Amygdala (tissue), 56 donors: Measurements from ENCODE around the gene SH2D1A.
"Not testable (repeated sequence)": the region's sequence is repeated elsewhere in the genome, so short reads cannot be mapped to it uniquely, and the experiment has no call there.

Experiments
- DNase-seq, 56 donors: peaks; one replicate each; lab custom pipeline; 2025; lab: John Stamatoyannopoulos, UW

Gene SH2D1A

DNA sequence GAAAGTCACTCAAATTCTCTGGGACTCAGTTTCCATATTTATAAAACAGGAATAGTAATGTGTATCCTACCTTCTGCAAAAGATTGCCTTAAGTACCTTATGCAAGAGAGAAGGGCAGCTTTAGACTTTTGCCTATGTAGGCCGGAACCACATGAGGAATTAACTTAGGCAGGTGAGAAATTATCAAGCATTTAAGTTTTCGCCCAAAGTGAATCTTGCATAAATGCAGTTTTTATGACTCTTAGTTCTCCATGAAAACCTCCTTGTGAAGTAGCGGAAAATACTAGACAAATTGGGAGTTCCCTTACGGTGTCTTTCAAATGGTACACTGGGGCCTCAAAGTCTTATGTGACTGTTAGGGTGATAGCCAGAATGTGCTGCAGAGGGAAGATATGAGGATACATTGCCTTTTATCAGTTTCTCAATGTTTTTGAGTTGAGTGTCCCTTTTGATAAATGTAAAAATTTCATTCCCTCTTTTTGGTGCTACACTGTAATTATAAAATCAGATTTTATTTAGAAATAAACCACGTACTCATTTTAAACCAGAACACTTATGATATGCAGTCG is 2.6 kb downstream of the SH2D1A start:
- no peak for DNase-seq

DNA sequence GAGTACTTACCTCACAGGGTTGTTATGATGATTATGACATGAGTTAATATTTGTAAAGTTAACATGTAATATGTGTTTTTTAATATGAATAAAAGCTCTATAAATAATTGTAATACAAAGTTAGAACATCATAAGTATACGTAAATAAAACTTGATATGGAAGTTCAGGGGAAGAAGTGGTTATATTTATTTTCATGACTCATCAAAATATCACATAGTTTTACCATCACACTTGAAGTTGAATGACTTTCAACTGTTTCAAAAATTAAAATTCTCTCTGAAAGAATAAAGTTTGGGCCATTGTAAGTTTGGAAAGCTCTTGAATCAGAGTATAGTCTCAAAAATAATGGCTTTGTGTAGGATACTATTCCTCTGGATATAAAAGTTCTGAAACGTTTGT is 8.3 kb downstream of the SH2D1A start:
- no peak for DNase-seq

DNA sequence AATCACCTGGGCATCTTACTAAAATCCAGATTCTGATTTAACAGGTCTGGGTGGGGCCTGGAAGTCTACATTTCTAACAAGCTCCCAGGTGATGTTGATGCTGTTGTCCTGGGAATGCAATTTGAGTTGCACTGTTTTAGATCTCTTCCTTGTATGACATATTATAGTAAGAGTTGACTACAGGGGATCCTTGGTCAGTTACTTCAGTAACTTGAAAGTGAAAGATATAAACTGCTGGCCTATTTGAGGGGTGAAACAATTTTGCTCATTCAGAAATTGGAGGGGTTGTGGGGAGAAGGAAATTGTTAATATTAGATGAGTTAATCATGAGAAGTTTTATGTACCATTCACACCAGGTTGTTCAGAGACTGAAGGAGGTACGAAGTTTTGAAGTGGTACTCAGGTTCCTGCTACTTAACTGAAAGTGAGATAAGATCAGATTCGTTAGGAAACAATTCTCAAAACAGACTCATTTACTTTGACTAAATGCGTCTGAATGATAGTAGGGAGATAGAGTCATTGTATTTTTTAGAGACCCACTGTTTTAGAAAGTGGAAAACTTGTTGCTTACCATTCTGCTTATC is 12.5 kb downstream of the SH2D1A start:
- DNase-seq, result no peak

DNA sequence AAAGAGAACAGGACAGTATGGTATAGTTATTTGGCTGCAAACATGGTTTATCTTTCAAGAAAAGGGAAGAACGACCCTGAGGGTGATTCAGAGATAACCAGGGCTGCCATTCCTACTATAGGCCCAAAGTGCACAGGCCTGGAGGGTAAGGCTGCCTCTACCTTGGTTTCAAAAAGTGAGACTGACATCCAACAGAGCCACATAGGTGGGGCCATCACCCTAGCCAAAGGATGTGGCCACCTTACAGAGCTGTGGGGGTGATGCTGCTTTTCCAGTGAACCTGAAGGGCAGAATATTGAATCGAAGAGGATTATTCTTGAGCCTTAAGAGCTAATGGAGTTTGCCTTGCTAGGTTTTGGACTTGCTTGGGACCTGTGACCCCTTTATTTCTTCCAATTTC is 15.7 kb downstream of the SH2D1A start:
- no peak for DNase-seq

DNA sequence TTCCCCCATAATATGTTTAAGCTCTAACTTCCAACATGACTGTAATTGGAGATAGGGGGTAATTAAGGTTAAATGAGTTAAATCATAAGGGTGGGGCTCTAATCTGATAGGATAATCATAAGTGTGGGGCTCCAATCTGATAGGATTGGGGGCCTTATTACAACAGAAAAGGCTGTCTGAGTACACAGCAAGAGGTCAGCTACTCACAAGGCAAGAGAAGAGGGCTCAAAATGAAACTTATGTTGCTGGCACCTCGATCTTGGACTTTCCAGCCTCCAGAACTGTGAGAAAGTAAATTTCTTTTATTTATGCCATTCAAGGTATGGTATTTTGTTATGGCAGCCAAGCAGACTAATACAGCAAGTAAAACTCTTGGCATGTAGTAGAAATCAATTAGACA is 16.4 kb downstream of the SH2D1A start:
- DNase-seq, result no peak

DNA sequence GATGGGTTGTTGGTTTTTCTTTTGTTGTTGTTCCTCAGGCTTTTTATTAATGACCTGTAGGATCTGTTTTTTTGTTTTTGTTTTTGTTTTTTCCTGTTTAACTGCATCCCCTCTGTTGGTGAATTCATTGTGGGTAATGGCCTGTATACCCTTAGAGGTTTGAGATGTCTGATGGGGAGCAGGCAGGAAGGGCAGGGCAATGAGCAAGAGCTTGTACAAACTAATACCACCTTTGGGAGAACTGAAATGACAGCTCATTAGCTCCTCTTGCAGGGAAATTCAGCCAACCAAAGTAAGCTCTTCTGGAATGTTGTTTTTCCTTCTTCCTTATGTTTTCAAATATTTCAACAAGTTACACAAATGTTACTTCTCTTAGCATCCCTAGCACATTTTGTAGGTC is 23.4 kb downstream of the SH2D1A start:
- no peak for DNase-seq

DNA sequence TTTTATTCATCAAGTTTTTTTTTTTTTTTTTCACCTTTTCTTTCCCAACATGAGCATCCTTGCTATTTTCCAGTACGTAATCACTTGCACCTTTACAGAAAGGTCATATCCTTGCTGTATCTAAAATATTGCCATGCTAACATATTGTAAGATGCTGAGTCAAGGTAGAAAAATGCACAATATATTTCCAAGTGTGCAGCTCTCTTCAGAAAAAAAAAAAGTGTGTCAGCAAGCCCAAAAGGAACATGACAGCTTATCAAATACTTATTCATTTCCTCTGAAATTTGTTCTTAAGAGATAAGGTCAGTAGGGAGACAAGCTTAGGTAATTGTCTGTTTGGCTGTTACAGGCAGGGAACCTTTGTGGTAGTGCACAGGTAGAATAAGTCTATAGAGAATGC is 27.0 kb downstream of the SH2D1A start:
- DNase-seq, result no peak

DNA sequence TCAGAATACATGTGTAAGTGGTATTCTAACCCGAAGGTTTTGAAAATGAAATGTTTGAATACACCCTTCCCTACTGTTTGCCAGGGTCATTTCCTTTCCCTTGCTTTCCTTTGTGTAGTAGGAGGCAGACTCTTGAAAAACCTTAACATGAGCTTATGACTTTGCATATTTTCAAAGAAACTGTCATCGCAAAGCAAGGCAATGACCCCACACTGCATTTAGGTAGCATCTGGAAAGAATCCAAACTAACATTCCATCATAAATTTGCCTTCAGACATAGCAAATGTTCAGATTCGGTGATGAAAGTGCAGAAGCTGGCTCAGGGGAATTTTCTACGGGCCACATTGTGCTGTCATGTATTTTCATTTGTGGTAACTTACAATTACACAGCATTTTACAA is 32.3 kb downstream of the SH2D1A start:
- DNase-seq, result no peak

DNA sequence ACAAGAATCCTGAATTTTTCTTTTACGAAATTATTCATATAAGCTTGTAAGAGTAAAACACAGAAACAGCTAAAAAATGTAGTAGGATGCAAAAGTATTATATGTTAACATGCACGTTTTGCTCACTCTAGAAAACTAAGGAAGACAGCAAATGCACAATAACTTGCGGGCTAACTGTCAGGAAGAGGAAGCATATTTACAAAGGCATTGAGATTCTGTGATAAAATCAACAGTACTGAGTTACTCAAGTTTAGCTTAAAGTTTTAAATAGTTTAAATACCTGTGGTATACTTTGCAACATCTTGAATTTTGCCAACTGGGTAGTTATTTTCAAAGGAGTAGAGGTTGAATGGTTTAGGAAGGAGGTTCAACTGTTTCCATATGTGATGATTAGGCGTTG is 37.0 kb downstream of the SH2D1A start:
- DNase-seq, result no peak

DNA sequence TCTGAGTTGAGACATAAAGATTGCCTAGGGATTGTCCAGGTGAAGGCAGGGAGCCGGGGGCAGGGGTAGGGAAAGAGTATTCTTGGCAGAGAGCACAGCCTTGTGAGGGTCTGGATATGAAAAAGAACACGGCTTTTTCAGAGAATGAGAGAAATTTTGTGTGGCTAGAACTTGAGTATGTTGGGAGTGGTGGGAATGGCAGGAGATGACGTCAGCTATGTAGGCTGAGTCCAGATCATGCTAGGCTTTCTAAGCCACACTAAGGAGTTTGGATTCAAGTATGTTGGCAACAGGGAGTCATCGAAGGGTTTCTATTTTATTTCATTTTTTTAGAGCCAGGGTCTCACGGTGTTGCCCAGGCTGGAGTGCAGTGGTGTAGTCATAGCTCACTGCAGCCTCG is 40.0 kb downstream of the SH2D1A start:
- DNase-seq, result no peak

DNA sequence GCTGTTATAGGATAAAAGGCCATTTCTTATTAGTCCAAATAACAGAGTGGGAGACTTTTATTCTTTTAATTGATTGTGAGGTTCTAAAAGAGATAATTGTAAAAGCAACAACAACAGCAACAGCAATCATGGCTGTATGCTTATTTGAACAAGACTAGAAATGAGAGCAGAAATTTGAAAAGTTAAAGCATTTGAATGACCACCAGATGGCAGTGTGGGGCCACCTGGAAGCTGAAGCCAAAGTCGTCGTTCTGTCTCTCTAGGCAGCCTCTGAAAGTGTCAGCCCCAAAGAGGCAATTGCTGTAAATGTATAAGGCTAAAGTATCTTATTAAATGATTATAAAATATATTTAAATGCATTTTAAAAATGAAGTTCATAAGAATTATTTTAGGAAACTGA is 42.2 kb downstream of the SH2D1A start:
- peak in 37 of 56 donors; percentile 0 to 57 (median 5) for DNase-seq

DNA sequence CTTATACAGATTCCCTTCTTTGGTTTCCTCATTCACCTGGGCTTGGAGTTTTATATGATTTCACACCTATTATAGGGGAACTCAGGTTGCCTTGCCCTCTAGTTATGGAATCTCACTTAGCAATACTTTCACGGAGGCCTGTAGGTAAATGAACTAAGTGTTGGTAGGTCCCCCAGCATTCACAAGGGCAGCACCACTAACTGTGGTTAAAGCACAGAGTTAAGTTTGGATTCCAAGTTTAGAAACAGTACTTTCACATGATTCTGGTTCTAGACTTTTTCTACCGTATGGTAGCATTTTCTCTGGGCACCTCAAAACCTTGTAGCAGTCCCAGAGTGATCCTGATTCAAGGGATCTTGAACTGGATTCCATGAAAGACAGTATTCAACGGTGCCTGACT is 46.4 kb downstream of the SH2D1A start:
- no peak for DNase-seq

DNA sequence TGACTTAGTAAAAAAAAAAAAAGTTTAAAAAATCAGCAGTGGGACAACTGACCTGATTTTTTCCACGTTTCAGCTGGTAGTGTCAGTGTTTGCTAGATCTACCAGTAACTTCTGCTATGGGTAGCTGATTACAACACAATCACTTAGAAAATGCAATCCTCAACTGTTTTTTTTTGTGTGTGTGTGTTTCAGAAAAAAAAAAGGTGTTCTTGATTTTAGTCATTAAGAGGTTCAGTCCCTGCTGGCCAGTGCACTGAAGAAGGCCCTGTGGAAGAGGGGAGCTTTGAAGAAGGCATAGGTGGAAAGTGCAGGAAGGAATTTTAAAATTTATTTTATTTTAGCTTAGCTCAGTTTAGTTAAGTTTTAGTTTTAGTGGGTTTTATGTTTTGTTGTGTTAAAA is 46.9 kb downstream of the SH2D1A start:
- no peak for DNase-seq

DNA sequence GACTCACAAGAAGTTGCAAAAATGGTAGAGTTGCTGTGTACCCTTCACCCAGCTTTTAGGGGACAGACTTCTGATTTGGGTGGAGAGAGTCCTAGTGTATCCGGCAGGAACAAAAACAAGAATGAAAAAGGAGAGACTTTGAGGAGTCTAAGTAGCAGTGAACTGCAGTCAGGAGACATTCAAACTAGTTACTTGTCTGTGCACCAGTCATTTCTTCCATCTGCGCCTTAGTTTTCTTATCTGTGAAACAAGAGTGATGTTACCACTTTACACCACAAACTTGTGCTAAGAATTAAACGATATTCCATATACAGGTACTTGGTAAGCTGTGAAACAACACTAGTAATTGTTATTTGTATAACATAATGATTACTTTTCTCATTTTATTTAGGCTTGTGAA is 47.3 kb downstream of the SH2D1A start:
- no peak for DNase-seq

DNA sequence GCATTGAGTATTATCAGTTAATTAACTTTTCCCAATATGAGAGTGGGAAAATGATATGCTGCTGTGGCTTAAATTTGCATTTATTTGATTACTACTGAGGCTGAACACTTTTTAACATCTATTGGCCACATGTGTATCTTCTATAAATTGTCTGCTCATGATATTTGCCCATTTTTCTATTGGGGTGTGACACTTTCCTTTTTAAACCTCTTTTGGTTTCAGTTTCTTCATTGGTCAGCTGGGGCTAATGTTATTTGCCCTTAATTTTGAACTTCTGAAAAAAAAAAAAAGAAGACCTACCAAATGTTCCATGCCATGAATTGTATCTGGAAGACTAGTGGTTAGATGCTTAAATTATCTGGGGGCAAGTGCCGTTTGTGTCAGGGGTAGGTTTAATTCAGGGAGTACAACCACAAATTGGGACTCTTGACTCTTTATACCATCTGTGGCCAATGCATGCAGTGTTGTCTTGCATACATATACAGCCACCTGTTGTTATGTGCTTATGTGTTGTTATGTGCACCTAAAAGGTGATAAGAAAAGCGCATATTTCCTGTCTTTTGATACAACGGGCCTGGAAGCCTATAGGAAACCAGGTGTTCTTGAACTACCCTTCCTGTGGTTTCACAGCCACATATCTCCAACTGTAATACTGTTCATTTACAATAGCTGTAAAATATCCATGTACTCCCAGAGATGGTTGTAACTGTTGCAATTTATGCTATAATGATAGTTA is 49.0 kb downstream of the SH2D1A start:
- DNase-seq, result no peak

DNA sequence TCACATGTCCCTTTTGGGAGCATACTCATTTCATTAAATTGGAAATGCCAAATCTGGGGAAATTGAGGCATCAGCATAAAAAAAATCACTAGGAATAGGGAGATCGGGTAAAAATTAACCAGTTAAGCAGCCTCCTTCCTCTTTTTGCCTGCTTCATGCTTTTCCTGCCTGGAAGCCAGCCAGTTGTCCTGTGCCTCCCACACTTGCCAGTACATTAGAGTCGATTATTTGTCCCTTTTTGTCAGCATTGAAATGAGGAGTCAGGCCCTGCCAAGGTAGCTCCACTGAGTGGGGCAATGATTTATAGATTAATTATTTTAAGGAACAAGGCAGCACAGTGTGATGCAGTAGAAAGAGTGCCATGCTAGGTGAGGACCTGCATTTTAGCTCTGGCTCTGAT is 55.3 kb downstream of the SH2D1A start:
- no peak for DNase-seq

DNA sequence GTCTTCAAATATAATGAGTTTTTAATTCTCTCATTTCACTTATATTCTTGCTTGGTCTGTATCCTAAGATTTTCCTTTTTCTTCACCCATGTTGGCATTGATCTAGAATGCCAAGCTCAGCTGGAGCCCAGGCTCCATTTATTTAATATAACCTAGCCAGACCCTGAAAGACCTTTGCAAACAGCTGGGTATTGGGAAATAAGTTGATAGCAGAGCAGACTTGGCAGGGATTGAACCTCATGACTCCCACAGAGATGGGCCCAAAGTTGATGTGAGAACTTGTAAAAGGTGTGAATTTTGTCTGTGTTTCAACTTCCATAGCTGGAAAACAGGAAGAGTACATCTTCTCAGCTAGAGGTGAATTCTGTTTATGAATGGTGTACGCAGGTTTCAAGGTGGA is 59.5 kb downstream of the SH2D1A start:
- no peak for DNase-seq

DNA sequence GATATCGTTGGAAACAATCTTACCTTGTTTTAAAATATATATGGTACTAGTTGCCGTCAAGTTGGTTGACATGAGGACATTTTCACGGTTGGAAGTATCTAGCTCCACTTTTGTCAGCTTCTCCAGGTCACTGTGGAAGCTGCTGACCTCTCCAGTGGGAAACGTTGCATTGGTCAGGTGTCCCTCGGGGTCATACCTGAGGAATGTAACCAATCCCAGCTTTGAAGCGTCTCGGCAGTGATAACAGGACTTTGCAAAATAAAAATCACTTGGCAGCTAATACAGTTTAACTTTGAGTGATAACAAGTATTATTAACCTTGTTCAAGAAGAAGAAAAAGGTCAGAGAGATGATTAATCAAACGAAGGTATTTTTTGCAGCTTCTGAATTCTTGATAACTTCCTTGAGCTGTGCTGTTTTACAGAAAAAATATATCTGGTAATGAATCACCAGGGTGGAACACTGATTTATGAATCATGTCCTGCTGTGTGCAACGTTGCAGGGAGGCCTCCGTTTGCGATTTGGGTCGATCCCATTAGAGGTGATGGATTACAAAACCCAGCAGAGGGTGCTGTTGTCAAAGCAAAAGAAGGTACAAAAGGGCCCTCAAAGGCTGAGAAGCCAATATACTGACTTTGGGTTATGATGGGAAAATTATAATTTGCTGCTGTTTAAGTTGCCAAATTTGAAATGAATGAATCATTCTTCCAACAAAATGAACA is 60.1 kb downstream of the SH2D1A start:
- DNase-seq, result peak in 34 of 56 donors; percentile 0 to 51 (median 3)

DNA sequence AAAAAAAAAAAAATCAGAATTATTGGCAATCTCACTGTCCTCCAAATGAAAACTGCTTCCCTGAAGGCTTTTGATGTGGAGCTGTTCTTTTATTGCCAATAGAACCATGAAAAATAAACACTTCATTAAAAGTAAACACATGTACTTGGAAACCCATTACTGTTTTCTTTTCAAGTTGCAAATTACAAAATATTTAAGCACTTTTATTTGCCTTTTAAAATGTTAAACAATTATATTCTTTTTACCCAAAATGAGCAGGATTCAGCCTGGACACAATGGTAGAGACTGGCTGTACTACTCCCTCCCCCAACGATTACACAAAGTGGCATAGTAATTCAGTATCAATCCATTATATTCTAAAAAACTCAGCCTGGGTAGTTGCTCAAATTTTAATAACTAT is 60.9 kb downstream of the SH2D1A start:
- no peak for DNase-seq

DNA sequence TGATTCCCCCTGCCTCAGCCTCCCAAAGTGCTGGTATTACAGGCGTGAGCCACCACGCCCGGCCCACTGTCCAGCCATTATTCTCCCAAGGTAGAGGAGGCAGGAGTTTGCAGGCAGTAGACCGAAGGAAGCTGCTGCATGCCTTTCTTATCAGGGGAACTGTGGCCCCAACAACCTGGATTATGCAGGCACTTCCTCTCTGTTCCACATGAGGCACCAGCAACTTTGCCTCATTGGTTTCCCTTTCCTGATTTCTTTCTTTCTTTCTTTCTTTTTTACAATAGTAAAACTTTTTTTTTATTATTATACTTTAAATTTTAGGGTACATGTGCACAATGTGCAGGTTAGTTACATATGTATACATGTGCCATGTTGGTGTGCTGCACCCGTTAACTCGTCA is 62.0 kb downstream of the SH2D1A start:
- DNase-seq, result not testable (repeated sequence)

DNA sequence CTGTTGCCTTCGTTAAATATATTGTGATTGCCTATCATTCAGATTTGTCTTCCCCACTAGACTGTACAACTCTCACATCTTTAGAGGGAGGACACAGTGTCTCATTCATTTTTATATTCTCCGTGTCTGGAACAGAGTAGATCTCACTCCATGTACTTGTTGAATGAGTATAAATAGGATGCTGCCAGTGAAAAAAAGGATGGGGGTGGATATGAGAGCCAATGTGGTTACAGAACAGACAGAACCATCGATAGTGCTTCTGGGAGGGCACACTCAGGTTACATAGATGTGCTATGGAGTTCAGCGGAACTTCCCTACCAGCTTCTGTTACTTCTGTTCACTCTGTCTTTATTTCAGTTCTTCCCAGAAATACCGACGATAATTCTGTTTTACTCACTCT is 66.9 kb downstream of the SH2D1A start:
- DNase-seq, result no peak

DNA sequence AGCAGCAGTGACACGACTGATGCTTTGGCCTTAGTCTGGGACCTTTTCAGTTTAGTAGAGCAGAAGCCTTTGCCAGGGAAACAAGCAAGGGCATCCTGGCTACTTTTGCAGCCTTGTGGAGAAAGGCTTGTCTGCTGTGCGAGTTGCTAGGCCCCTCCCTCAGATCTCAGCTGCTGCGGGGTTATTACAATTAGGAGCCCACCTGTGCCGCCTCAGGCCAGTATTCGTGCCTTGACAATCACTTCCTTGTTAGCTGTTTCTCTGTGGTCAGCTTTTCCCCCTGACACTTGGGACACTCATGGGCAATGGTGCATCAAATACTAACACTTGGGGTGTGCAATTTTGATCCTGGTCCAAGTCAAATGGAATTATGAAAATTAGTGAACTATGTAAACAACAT is 67.9 kb downstream of the SH2D1A start:
- no peak for DNase-seq
